ENCODE results near the gene SLC29A1.

Gene SLC29A1

DNA sequence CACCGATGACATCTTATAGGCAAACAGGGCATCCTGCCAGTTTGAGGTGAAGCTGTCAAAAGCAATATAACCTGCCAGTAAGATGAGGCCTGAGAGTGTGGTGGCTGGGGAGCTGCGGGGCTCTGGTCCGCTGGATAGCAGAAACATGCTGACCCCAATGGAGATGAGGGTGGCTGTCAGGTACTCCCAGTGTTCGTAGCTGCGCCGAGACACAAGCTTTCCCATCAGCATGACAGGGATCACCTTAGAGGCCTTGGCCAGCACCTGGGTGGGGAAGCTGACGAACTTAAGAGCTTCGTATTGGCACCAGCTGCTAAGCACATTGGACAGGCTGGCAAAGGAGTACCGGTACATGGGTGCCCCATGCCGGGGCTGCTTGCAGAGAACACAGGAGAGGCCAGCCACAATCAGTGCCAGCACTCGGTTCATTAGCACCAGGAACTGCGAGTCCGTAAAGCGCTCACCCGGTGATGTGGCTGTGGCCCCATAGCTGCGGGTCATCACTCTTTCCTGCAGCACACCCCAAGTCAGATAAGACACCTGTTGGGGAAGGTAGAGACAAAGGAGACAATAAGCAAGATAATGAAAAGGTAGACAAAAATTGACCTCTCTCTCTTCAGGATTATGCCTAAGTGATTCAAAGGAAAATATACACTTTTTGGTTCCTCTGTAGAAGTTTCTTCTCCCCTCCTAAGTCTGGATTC, 31.9 kb downstream of the SLC29A1 start:
- DNase-seq (ENCODE audit: low spot score): no peak

DNA sequence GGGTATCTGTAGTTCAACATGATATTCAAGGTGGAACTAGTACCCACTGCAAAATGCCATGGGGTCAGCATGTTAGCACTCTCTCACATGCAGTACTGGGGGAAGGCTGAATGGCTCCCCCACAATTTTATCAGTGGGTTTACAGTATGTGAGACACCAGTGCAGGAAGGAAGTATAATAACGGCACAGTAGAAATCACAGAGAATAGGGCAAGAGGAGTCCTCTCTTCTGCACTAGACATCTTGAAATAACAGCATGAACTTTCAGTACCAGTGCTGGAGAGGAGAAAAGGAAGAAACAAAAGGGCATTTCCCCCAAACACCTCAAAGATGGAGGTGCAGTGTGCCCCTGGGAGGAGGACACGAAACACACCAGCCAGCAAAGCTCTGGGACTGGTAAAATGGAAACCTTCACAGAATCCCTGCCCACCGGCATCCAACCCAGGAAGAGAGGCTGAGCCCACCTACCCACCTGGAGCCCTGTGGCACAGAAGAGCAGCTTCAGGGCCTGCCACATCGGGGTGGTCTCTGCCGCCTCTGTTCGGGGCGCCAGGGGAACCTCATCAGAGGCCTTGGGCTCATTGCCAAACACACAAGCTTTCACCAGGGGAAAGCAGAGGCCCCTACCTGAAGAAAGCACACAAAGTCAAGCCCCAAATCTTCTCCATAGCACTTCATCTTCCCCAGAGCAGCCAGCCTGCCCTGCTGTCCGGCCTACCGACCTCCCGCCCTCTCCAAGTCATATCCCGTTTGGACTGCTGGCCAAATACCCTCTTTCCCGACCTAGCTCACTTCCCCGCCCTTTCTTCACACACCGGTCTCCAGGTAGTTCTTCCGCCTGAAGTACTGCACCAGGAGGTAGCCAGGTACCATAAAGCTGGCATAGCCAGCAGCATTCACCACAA, 32.7 kb downstream of the SLC29A1 start:
- no peak for DNase-seq (ENCODE audit: low spot score)

DNA sequence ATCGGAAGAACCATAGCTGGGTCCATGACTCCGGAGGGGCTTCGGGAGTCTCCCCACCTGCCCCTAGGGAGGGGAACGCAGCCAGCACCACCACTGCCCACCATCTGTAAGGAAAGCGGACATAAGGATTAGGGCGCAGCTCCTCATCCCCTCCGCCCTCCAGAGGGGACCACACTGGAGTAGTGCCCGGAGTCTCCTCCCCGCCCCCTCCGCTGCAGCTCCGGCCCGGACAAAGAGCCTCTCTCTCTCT, 33.3 kb downstream of the SLC29A1 start:
- DNase-seq (ENCODE audit: low spot score): no peak

DNA sequence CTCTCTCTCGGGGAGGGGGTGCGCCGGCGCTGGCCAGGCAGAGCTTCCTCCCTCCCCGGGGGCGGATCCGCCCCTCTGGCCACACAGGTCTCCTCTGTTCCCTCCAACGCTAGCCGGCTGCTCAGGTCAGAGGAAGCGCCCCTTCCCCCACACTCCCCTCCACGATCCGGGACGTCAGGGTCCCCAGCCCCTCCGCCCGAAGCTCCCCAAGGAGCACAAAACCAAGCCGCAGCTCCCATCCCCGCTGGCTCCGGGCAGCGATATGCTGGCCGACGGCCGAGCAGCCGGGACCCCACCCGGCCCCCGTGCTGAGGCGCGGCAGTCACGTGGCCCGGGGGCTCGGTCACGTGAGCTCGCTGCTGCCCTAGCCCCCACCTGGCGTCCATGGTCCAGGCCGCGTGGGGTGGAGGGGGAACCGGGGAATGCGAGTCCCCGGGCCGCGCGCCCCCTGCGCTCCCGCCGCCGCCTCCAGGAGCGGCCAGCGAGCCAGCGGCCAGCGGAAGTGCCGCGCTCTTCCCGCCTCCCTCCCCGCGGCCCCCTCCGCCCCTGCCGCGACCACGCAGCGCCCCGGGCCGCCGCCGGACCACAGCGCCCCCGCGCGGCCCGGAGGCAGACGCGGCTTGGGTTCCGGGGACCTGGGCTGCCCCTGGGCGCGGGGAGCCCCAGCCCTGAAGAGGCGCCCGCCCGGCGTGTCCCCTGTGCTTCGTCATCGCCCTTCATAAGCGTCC, 33.8 kb downstream of the SLC29A1 start, which contains the start of gene SLC35B2:
SLC35B2 (minus strand) TSS at position 504 of the 728 bp plus-strand sequence; CDS start at position 386, 118 bp downstream.
- peak; percentile 65 for DNase-seq (ENCODE audit: low spot score)

DNA sequence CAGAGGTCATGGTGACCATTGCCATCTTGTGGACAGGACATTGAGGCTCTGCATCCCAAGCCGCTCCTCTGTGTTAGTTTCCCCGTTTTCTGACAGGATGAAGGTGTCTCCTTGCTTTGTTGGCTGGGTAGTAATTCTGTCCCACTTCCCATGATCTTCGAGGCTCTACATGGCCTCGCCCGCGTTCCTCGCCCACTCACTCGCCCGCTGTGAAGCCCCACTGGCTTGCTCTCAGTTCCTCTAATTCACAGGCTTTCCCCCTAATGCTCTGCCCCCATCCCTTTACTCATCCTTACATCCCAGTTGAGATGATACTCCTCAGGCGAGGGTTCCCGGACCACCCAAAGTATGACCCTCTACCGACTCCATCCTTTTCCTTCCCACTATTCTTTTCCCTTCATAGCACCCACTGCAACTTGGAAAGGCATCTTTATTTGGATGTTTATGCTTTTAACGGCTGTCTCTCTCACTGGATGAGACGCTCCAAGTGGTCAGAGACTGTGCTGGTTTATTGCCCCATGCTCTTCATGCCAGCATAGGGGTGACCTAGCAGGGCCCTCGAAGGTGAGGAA, 34.4 kb downstream of the SLC29A1 start:
- DNase-seq (ENCODE audit: low spot score): no peak

DNA sequence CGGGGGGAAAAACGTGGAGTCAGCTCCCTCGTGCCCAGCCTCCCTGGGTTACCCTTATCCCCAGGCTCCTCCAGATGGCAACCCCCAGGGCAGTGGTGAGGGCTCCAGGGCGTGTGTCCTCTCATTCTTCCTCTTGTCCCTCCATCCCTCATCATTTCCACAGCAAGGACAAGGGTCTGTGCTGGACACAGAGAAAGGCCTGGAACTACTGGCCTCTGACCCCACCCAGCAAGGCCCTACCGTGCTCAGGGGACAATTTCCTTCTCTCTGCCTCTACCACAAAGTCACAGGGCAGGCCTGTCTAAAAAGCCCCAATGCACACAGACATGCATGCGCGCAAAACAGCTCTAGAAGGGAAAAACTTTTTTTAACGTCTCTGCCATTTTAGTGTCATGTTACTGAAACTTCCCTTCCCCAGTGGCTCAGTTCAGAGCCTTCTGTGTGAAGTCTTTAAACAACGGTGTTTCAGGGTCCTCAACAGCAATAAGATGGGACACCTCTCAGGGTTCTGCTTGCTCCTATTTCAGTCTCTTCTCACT, 35.0 kb downstream of the SLC29A1 start:
- no peak for DNase-seq (ENCODE audit: low spot score)

DNA sequence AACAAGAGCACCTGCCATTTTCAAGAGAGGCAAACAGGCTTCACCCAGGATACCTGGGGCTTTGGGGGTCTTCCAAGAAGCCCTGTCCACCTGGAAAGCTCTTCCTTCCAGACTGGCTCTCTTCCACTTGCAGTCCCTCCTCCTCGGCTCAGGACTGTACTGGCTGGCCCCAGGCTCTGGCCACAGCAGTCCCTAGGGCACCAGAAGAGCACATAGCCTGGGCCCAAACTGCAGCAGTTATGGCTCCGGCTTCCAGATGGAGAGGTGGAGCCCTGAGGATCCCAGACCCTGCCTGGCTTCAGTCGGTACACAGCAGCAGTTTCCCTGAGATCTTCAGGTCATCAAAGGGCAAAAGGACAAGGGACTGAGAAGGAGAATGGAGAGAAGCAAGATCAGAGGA, 35.5 kb downstream of the SLC29A1 start:
- no peak for DNase-seq (ENCODE audit: low spot score)

DNA sequence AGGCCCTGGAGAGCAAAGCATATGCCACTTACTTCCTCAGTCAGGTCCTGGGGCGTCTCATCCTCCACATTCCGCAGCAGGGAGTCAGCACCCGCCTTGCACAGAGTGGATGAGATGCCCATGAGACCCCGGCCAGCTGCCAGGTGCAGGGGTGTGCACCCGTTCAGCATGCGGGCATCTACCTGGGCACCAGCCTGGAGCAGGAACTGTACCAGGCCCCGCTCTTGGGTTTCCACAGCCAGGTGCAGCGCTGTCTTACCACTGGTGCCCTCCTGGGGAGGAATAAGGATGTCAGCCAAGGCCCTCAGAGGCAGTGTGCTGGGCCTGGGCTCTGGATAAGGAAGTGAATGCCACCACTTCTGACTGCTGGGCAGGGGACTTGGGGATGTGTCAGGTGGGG, 36.6 kb downstream of the SLC29A1 start:
- no peak for DNase-seq (ENCODE audit: low spot score)

DNA sequence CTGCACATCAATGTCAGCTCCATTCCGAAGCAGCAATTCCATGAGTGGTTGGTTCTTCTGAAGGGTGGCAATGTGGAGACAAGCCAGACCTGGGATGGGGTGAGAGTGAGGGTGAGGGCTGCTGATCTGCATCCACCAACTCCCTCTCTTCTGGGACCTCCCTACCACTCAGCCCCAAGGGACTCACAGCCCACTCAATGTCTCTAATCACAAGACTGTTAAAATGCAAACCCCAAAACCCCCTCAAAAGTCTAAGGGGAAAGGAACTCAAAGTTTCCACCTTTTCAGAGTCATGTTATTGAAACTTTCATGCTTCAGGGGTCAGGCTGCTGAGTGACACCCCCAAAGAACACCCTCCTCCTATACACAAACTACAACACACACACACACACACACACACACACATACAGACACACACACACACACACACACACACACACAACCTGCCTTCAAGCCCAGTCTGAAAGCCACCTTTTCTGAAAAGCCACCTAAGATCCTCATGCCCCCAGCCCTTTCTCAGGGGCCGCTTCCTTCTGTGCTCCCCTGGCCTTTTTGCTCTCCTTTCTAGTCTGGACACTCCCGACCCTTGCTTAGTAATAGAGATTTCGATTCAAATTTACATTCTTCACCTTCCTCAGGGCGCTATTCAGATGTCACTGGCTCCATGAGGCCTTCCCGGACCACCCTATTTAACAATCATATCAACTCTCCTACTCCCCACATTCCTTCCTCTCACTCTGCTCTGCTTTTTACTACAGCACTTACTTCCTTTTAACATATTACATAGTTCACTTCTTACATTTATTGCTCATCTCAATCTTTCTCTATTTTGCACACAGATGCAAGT, 37.3 kb downstream of the SLC29A1 start:
- DNase-seq (ENCODE audit: low spot score): no peak

DNA sequence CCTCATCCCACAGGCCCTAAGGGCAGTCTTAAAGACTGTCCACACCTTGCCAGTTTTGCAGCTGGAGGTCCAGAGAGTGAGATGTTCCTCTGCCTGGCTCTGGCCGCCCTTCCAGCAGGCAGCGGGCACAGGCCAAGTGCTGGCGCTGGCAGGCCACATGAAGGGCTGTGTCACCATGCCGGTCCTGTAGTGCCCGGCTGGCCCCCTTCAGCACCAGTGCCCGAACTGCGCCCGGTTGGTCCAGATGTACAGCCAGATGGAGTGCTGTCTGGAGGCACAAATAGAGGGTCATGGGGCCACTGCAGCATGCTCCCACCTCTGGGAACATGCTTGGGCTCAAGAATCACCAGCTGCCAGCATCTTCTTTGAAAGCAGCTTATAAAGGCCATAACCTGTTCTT, 38.2 kb downstream of the SLC29A1 start:
- no peak for DNase-seq (ENCODE audit: low spot score)

DNA sequence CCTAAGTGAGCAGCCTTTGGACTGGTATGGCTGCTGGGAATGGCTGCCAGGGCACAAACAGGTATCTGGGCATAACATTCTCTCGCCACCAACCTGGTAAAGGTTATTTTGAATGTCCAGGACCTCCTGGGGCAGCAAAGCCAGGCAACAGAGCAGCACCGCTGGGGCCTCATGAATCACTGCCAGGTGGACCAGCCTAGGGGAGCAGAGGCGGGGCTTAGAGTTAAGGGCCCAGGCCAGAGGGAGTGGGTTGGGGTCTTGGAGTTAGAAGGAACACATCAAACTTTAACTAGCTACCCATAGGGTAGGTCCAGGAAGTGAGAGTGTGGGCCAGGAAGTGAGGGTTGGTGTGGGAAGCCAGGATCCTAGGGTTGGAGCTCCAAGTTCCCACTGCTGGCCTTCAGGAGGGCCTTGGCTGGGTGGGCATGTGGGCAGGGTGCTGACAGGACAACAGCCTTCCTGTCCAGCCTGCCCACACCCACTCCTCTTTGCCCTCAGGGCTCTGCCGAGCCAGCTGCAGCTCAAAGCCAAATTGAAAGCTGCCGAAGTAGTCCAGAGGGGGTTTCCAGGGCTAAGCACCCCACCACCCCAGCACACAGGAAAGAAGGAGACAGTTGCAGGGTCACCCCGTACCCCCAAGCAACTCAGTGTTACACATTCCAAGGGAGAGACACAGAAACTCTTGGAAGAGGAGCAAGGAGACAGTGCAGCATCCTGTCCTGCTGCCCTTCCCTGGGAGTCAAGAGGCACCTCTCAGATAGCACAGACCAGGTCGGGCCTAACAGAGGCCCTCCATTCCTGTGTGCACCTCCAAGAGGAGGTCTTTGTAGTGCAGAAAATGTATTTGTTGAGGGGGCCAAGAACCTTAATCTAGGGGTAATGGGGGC, 39.3 kb downstream of the SLC29A1 start:
- no peak for DNase-seq (ENCODE audit: low spot score)

DNA sequence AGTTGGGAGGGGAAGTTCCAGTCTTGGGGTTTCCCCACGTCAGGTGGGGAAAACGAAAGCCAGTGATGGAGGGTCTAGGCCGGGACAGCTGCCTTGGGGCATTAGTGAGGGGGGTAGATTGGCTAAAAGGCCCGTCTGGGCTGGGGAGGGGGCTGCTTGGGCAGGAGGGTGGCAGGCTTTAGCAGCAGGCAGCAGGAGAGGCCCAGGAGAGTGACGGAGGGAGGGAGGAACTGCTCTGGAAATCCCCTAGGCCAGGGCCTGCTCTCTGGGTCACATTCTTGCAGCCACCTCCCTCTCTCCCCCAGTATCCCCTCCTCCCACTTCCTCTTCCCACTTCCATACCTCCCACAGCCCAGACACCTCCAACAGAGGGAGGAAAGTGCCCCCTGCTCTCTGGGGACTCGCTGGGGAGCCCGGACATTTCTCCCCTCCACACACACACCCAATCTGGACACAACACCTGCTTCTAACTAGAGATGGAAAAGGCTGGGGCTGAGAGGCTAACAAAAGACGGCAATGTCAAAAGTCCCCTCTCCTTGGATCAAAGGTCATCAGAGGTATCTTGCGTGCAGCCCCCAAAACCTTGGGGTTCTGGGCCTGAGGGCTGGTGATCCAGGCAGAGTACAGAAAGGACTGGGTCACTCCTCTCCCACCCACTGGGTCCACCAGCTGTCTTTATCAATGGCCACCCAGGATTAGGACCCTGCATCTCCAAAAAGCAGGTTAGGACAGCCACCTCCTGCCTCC, 40.1 kb downstream of the SLC29A1 start:
- peak; percentile 53 for DNase-seq (ENCODE audit: low spot score)

DNA sequence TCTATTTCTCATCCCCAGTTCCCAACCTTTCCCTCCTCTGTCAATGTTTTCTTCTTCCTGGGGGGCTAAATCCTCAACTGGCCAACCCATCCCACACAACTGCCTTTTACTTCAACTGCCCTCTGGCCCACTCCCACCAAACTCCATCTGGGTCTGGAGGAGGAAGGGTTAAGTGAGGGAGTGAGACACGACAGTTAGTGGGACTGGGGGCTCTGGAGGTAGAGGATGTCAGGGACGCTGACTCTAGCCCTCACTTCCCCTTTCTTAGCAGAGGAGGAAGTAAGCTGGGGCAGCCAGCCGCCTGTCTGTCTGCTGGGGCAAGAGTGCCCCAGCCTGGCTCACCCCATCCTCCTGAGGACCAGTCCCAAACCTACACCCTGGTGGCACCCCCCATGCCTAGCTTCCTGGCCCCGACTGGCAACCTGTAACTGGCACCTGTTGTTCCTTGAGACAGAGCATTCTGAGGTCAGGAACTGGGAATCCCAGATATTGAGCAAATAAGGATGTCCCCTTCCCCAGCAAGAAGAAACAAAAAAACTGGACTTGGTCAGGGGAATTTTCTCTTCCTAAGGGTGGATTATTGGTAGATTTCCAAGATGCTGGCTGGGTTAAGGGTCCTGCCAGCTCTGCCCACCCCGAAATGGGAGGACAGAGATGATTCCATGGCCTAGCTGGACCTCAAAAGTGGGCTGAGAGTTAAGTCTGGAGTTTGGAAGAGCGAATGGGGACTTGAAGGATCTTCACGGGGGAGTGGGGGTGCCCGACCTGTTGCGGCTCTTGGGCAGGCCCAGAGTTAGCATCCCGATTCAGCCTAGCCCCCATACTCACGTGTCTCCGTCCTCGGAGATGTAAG, 41.0 kb downstream of the SLC29A1 start:
- peak; percentile 57 for DNase-seq (ENCODE audit: low spot score)

DNA sequence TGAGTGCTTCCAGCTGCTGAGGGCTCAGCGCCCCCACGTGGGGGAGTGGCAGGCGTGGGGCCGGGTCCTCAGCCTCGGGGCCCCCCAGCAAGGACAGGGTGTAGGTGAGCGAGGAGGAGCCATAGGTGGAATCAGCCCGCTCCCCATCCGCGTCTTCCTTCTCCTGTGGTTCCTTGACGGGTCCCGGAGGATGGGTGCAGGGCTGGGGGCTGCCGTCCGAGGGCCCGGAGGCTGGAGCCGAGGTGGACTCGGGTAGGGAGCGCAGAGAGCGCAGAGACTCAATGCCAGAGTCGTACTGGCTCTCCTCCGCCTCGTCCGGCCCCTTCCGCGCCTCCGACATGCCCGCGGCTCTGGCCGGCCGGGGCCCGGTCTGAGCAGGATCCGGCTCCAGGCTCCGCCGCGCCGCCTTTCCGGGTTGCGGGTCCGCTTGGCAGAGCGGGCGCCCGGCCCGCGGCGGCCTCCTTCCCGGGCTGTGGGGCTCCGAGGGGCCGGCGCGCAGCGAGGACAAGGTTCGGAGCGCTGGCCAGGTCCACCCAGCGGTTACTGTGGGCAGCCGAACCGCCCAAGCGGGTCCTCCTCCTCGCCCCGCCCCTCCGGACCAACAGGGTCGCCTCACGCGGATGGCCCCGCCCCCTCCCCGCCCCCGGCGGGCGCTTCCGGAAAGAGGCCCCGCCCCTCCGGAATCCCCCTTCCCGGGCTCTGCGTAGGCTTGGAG, 41.8 kb downstream of the SLC29A1 start, which contains the start of gene NFKBIE:
NFKBIE (minus strand) TSS at position 545 of the 715 bp plus-strand sequence; CDS start at position 340, 205 bp downstream.
- DNase-seq (ENCODE audit: low spot score): peak; percentile 94

DNA sequence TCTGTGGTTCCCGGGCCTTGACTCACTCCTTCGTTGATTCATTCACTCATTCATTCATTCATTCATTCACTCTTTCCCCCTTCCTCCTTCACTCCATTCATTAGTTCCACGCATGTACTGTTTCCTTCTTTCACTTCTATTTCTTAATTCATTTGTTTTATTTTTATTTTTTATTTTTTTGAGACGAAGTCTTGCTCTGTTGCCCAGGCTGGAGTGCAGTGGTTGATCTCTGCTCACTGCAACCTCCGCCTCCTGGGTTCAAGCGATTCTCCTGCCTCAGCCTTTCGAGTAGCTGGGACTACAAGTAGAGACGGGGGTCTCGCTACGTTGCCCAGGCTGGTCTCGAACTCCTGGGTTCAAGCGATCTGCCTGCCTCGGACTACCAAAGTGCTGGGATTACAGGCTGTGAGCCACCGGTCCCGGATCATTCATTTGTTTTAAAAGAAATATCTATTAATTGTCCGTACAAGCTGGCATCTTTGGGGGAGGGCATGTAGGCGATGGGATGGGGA, 42.4 kb downstream of the SLC29A1 start:
- DNase-seq (ENCODE audit: low spot score): no peak

DNA sequence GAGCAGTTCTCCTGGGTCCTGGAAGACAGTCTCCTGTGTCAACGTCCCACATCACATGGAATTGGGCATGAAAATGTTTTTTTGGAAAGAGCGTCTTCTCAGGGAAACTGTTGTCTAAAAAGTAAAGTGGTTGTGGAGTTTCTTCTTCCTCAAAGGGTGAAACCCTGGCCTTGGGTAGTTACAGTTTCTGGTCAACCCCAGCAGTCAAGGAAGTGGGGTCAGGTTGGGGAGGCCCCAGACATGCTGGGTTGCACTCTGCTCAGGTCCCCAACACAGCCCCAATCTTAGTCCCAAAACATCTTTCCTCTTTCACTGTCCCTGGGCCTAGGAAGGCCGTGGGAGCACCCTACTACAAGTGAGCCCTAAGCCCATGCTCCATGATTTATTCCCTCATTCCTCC, 43.0 kb downstream of the SLC29A1 start:
- no peak for DNase-seq (ENCODE audit: low spot score)

DNA sequence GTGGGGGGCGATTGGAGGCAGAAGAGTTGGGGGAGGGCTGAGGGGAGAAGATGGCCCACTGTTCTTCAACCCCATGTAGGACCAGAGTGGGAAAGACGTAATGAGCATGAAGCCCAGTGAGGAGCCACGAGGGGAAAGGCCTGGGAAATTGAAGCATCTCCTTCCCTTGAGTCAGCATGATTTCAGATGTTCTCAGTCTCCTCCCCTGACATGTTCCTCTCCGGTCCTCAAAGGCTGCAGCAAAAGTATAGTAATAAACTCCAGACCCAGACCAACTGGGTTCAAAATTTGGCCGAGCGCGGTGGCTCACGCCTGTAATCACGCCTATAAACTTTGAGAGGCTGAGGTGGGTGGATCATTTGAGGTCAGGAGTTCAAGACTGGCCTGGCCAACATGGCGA, 43.9 kb downstream of the SLC29A1 start:
- no peak for DNase-seq (ENCODE audit: low spot score)
